ENCODE data around the gene EBF3. TPM values are rescaled to one million over a fixed set of nuclear protein-coding genes. Genes with fewer than 3 reads are reported as not detected.

Gene EBF3
- total and polyA plus RNA-seq, 2 donors (not counting 3 experiments of a cell fraction or from before 2014, with no cell fraction given) = 0.92 to 2.7 TPM

GRCh38 chr10:129982825-129983224 is 18.8 kb upstream of the EBF3 start:
- Histone ChIP-seq H3K36me3 (ENCODE audit: control insufficient read depth in 2 of 2, extremely low read depth in 1 of 2, insufficient read depth in 2 of 2, low read length in 2 of 2) (no peaks in the 10 kb centered on the region), H3K79me2 (ENCODE audit: control insufficient read depth, insufficient read depth, low read length) (no peaks in the 10 kb centered on the region), H3K27me3 (ENCODE audit: control insufficient read depth in 2 of 2, insufficient read depth in 2 of 2, low read length in 2 of 2) (no peaks in the 10 kb centered on the region), H3K27ac (ENCODE audit: insufficient read depth, low read depth, low read length) (no peak overlapping the region), H3K4me1 (ENCODE audit: control insufficient read depth, extremely low read depth, insufficient read depth, low read length) (no peaks in the 10 kb centered on the region), H3K4me3 (replicated peaks in 1 of 3; ENCODE audit: insufficient read depth in 1 of 3, low read depth in 1 of 3, low read length in 3 of 3) (no peak overlapping the region), H3K4me2 (ENCODE audit: insufficient read depth, low read length) (no peak overlapping the region), H3K9me1 (replicated peaks; ENCODE audit: control insufficient read depth, extremely low read depth, insufficient read depth, low read length) (no peaks in the 10 kb centered on the region), H3K9ac (replicated peaks; ENCODE audit: extremely low read depth, insufficient read depth, low read length) (no peak overlapping the region), H2AFZ (ENCODE audit: low read depth, low read length) (no peak overlapping the region), H4K20me1 (replicated peaks; ENCODE audit: control insufficient read depth, extremely low read depth, insufficient read depth, low read length) (no peaks in the 10 kb centered on the region), H3K9me3 (replicated peaks; ENCODE audit: control insufficient read depth, insufficient read depth, low read length) (no peaks in the 10 kb centered on the region)
- intact Hi-C loops (cut with micrococcal nuclease) = no loop called here
- POLR2A ChIA-PET = no interaction called here
- dilution Hi-C loops (cut with MboI; ENCODE audit: extremely low pct_ligation_motif_present, low sequenced_read_pairs) = no loop called here
- FAIRE-seq = no peak
- DNase-seq (ENCODE audit: low read depth, low spot score) = no peak
- BruUV-seq (replicated peaks) = no TSS peak
- TF ChIP-seq EZH2 (IDR thresholded peaks at IDR 0.05; ENCODE audit: borderline replicate concordance, low read depth, low read length, severe bottlenecking) = no peak
- no peak for TF ChIP-seq CTCF (IDR thresholded peaks at IDR 0.05; ENCODE audit: extremely low read depth in 1 of 2, insufficient read depth in 1 of 2, low read depth in 1 of 2, low read length in 2 of 2)
- no peak for TF ChIP-seq FOS (IDR thresholded peaks at IDR 0.05; ENCODE audit: borderline replicate concordance, insufficient read depth, low read length)
- no peak for TF ChIP-seq MAX (IDR thresholded peaks at IDR 0.05; ENCODE audit: insufficient read depth, insufficient read length)
- TF ChIP-seq MYC (IDR thresholded peaks at IDR 0.05; ENCODE audit: low read depth, low read length) = no peak
- no peak for TF ChIP-seq GATA2 (IDR thresholded peaks at IDR 0.05; ENCODE audit: insufficient read depth, insufficient read length, low read depth, low read length)
- TF ChIP-seq POLR2A (IDR thresholded peaks at IDR 0.05; ENCODE audit: low read depth, low read length) = no peak
- CTCF ChIA-PET = no interaction called here
